MCF 10A (cell line): ENCODE data around the gene TAOK1. TPM values are rescaled to one million over a fixed set of nuclear protein-coding genes. Genes with fewer than 3 reads are reported as not detected.

Source experiments
- BruUV-seq: library from RNA; stranded (reverse); fragments of 400-500 nt; replicated peaks from 2 replicates; lab custom pipeline; 2021; lab: Mats Ljungman, UMichigan
- CTCF ChIA-PET: fragments of 300-600 bp; sonication (Branson Sonifier 250); formaldehyde crosslinking; extraction: SDS; loops from one replicate; lab custom pipeline; 2021; ENCODE audit warnings: antibody characterized with exemption, inconsistent platforms; lab: Yijun Ruan, JAX
- POLR2A ChIA-PET: fragments of 300-600, 350-650 bp; sonication (Branson Sonifier 250); formaldehyde crosslinking; extraction: SDS; loops from one replicate; lab custom pipeline; 2020; ENCODE audit warnings: antibody characterized with exemption, inconsistent platforms; lab: Yijun Ruan, JAX
- DNase-seq: peaks from one replicate; pipeline ENCODE4 v3.0.0-alpha.2; 2018; ENCODE audit not compliant: unreplicated experiment
- H3K27ac Mint-ChIP-seq: one replicate; pipeline ENCODE4 v1.8.0; 2022; ENCODE audit warnings: mild to moderate bottlenecking, low read depth, mixed read lengths; ENCODE audit not compliant: unreplicated experiment
- H3K27me3 Mint-ChIP-seq: one replicate; pipeline ENCODE4 v1.8.0; 2022; ENCODE audit warnings: mixed read lengths; ENCODE audit not compliant: insufficient read depth, unreplicated experiment
- H3K36me3 Mint-ChIP-seq: one replicate; pipeline ENCODE4 v1.8.0; 2022; ENCODE audit warnings: mild to moderate bottlenecking, moderate library complexity, mixed read lengths; ENCODE audit not compliant: insufficient read depth, unreplicated experiment
- H3K4me1 Mint-ChIP-seq: one replicate; pipeline ENCODE4 v1.8.0; 2022; ENCODE audit warnings: mixed read lengths; ENCODE audit not compliant: insufficient read depth, unreplicated experiment
- H3K4me3 Mint-ChIP-seq: one replicate; pipeline ENCODE4 v1.8.0; 2022; ENCODE audit warnings: mild to moderate bottlenecking, moderate library complexity, mixed read lengths; ENCODE audit not compliant: unreplicated experiment
- H3K9me3 Mint-ChIP-seq: one replicate; pipeline ENCODE4 v1.8.0; 2022; ENCODE audit warnings: mixed read lengths; ENCODE audit not compliant: unreplicated experiment
- CTCF ChIP-seq: fragments of 200-600 bp; IDR thresholded peaks from one replicate; pipeline ENCODE4 v1.8.0; 2022; ENCODE audit warnings: antibody characterized with exemption, mild to moderate bottlenecking; ENCODE audit not compliant: unreplicated experiment
- intact Hi-C: fragments of 100-400 bp; cut with micrococcal nuclease; formaldehyde crosslinking; loops from 2 replicates; pipeline ENCODE4 v1.14.1; 2022
- total RNA-seq: library from RNA; stranded (reverse); gene quantifications from 2 replicates; pipeline ENCODE4 v1.2.3, GENCODE V29; 2022

The TAOK1 gene
- total RNA-seq, 1 experiment from 2014 or later = 68.7 TPM

DNA sequence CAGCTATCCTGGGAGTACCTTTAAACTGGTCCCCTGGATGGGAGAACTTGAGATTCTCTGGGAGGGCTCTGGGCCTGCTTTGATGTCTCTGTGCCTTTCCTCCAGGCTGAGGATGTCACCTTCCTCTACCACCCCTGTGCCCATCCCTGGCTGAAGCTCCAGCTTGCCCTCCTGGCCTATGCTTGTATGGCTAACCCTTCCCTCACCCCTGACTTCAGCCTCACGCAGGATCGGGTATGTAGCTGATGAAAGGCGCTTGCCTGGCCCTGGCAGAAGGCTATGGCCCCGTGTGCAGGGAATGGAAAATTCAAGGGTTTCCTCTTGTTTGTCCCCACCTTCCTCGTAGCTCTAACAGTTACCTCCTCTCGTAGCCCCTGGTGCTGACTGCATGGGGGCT, 181.3 kb downstream of the TAOK1 start:
- peaks cover 14% of the 10 kb centered on the region for H3K4me1 Mint-ChIP-seq
- ChIA-PET POLR2A (interaction anchor here (0.8 to 5.8 kb wide), 3 partner anchors 9 to 21 kb away, joined by 3 to 43 read pairs (median 3); partner anchors contain the start of gene ANKRD13B), CTCF (interaction anchor here (0.5 to 9.2 kb wide), 4 partner anchors 10 to 202 kb away, joined by 3 to 57 read pairs (median 26); partner anchors contain the start of gene ANKRD13B)
- no peaks in the 10 kb centered on the region for H3K9me3 Mint-ChIP-seq
- intact Hi-C loops = no loop called here
- no peak for DNase-seq
- no peak for TF ChIP-seq CTCF
- peaks cover 17% of the 10 kb centered on the region for H3K36me3 Mint-ChIP-seq
- H3K27ac Mint-ChIP-seq = no peak overlapping the region
- H3K4me3 Mint-ChIP-seq = no peak overlapping the region
- BruUV-seq = no TSS peak
- H3K27me3 Mint-ChIP-seq = no peaks in the 10 kb centered on the region

GRCh38 chr17:29571883-29572681, 181.9 kb downstream of the TAOK1 start:
- Mint-ChIP-seq H3K4me1 (peaks cover 14% of the 10 kb centered on the region), H3K9me3 (no peaks in the 10 kb centered on the region), H3K4me3 (no peak overlapping the region), H3K36me3 (peaks cover 19% of the 10 kb centered on the region), H3K27me3 (no peaks in the 10 kb centered on the region), H3K27ac (no peak overlapping the region)
- CTCF ChIA-PET = interaction anchor here (0.6 to 9.2 kb wide), 3 partner anchors 9 to 35 kb away, joined by 3 to 57 read pairs (median 48); partner anchors contain the start of gene ANKRD13B
- intact Hi-C loops = no loop called here
- POLR2A ChIA-PET = interaction anchor here (0.8 to 1.2 kb wide), 3 partner anchors 9 to 22 kb away, joined by 3 read pairs; no protein-coding TSS in a partner anchor
- DNase-seq = no peak
- TSS peak; percentile 20 for BruUV-seq
- TF ChIP-seq CTCF = no peak

GRCh38 chr17:29572691-29573557, 182.8 kb downstream of the TAOK1 start:
- Mint-ChIP-seq H3K27me3 (no peaks in the 10 kb centered on the region), H3K9me3 (no peaks in the 10 kb centered on the region), H3K4me1 (peaks cover 17% of the 10 kb centered on the region), H3K27ac (no peak overlapping the region), H3K4me3 (no peak overlapping the region), H3K36me3 (peaks cover 26% of the 10 kb centered on the region)
- no TSS peak for BruUV-seq
- CTCF ChIA-PET = interaction anchor here (0.5 to 9.2 kb wide), 4 partner anchors 8 to 281 kb away, joined by 4 to 57 read pairs (median 26); partner anchors contain the start of genes ANKRD13B and TAOK1
- POLR2A ChIA-PET = interaction anchor here (0.6 to 1.2 kb wide), 3 partner anchors 9 to 271 kb away, joined by 3 read pairs; no protein-coding TSS in a partner anchor
- intact Hi-C loops = no loop called here
- DNase-seq = no peak
- no peak for TF ChIP-seq CTCF
